HCT116 (cell line): ENCODE results near the gene PDE8A. TPM values are rescaled to one million over a fixed set of nuclear protein-coding genes. Genes with fewer than 3 reads are reported as not detected.

Experiments
- ATAC-seq: fragments of 200-7000 bp; cut with Tn5 transposase; 2 replicates; pipeline ENCODE4 v1.9.1; 2020; ENCODE audit warnings: mild to moderate bottlenecking, moderate library complexity
- BruUV-seq: library from RNA; stranded (reverse); fragments of 400-500 nt; replicated peaks from 2 replicates; lab custom pipeline; 2021; lab: Mats Ljungman, UMichigan
- CTCF ChIA-PET: fragments of 300-600 bp; sonication (Branson Sonifier 250); formaldehyde crosslinking; loops from one replicate; lab custom pipeline; 2021; ENCODE audit warnings: antibody characterized with exemption; lab: Charles Lee
- POLR2A ChIA-PET: fragments of 300-600, 350-600 bp; sonication (Branson Sonifier 250); formaldehyde crosslinking; loops from one replicate; lab custom pipeline; 2021; ENCODE audit warnings: antibody characterized with exemption; lab: Charles Lee
- RAD21 ChIA-PET, 2 experiments: fragments of 300-600 bp; sonication (Branson Sonifier 250); formaldehyde crosslinking; loops; one replicate each; lab custom pipeline; 2023; ENCODE audit warnings: low total read pairs in 2 of 2; ENCODE audit not compliant: uncharacterized antibody in 2 of 2, unreplicated experiment in 2 of 2, low non-redundant PET in 1 of 2; lab: Charles Lee
- DNase-seq: peaks from one replicate; pipeline ENCODE4 v3.0.0-alpha.2; 2010; ENCODE audit warnings: low read depth, low spot score
- H2AFZ ChIP-seq: fragments of 200-600 bp; shearing (Covaris generic), sonication (generic); 2 replicates; pipeline ENCODE4 v1.6.1; 2017; ENCODE audit warnings: low read depth, mixed run types, mixed read lengths, antibody characterized with exemption, low read length; ENCODE audit not compliant: poor library complexity, severe bottlenecking
- H3K27ac ChIP-seq: 2 replicates; pipeline ENCODE4 v1.5.1; 2012; ENCODE audit warnings: low read depth, low read length
- H3K27me3 ChIP-seq: fragments of 200-600 bp; sonication (generic); 2 replicates; pipeline ENCODE4 v1.6.1; 2016; ENCODE audit warnings: mixed run types, low read length, mixed read lengths; ENCODE audit not compliant: insufficient read depth
- H3K36me3 ChIP-seq, 2 experiments: fragments of 200-500 bp in 1 of 2; fragments of 200-600 bp in 1 of 2; sonication (Bioruptor generic) in 1 of 2; sonication (generic) in 1 of 2; 2 replicates each; pipeline versions ENCODE4 v1.5.1 to v1.6.1; 2014 to 2016; ENCODE audit warnings: low read length in 2 of 2, inconsistent platforms in 1 of 2, mixed read lengths in 1 of 2, mixed run types in 1 of 2; ENCODE audit not compliant: insufficient read depth in 2 of 2, control insufficient read depth in 1 of 2
- H3K4me1 ChIP-seq, 2 experiments: fragments of 200-600 bp in 1 of 2; sonication (generic) in 1 of 2; 2 replicates each; pipeline versions ENCODE4 v1.5.1 to v1.6.1; 2012 to 2017; ENCODE audit warnings: low read length in 2 of 2, inconsistent platforms in 1 of 2, mild to moderate bottlenecking in 1 of 2, mixed read lengths in 1 of 2, mixed run types in 1 of 2, moderate library complexity in 1 of 2; ENCODE audit not compliant: insufficient read depth in 2 of 2, control insufficient read depth in 1 of 2
- H3K4me2 ChIP-seq: fragments of 200-600 bp; sonication (generic); 2 replicates; pipeline ENCODE4 v1.6.1; 2017; ENCODE audit warnings: mixed run types, low read length, mixed read lengths
- H3K4me3 ChIP-seq, 2 experiments: fragments of 200-600 bp in 1 of 2; sonication (generic) in 1 of 2; replicated peaks in 1 of 2; 2 replicates each; pipeline ENCODE4 v1.5.1; 2011 to 2016; ENCODE audit warnings: low read length in 2 of 2, control low read depth in 1 of 2, low read depth in 1 of 2, mild to moderate bottlenecking in 1 of 2, mixed read lengths in 1 of 2, mixed run types in 1 of 2
- H3K79me2 ChIP-seq: fragments of 200-600 bp; sonication (generic); 2 replicates; pipeline ENCODE4 v1.6.1; 2017; ENCODE audit warnings: mild to moderate bottlenecking, mixed run types, low read length, moderate library complexity, mixed read lengths; ENCODE audit not compliant: insufficient read depth
- H3K9ac ChIP-seq: fragments of 200-600 bp; sonication (generic); 2 replicates; pipeline ENCODE4 v1.6.1; 2016; ENCODE audit warnings: low read length, mixed read lengths
- H3K9me2 ChIP-seq: fragments of 200-600 bp; sonication (generic), shearing (Covaris generic); 2 replicates; pipeline ENCODE4 v1.6.1; 2017; ENCODE audit warnings: mixed run types, mild to moderate bottlenecking, moderate library complexity; ENCODE audit not compliant: insufficient read depth
- H3K9me3 ChIP-seq, 2 experiments: fragments of 200-500 bp in 1 of 2; fragments of 200-600 bp in 1 of 2; sonication (Bioruptor generic) in 1 of 2; sonication (generic) in 1 of 2; 2 replicates each; pipeline ENCODE4 v1.6.1; 2014 to 2017; ENCODE audit warnings: low read length in 2 of 2, mixed read lengths in 2 of 2, inconsistent platforms in 1 of 2, low read depth in 1 of 2, mild to moderate bottlenecking in 1 of 2, mixed run types in 1 of 2, moderate library complexity in 1 of 2; ENCODE audit not compliant: control insufficient read depth in 1 of 2, insufficient read depth in 1 of 2
- H4K20me1 ChIP-seq: fragments of 200-600 bp; sonication (generic), shearing (Covaris generic); 2 replicates; pipeline ENCODE4 v1.6.1; 2017; ENCODE audit warnings: mixed run types, mild to moderate bottlenecking, moderate library complexity; ENCODE audit not compliant: insufficient read depth
- CBX3 ChIP-seq: IDR thresholded peaks from 2 replicates; pipeline ENCODE4 v1.6.1; 2012; ENCODE audit warnings: low read depth
- EGR1 ChIP-seq: IDR thresholded peaks from 2 replicates; pipeline ENCODE4 v1.6.1; 2012; ENCODE audit warnings: low read depth
- EZH2phosphoT487 ChIP-seq: fragments of 200-600 bp; IDR thresholded peaks from 2 replicates; pipeline ENCODE4 v1.6.1; 2018; ENCODE audit warnings: antibody characterized with exemption, borderline replicate concordance
- FOSL1 ChIP-seq: IDR thresholded peaks from 2 replicates; pipeline ENCODE4 v1.6.1; 2012; ENCODE audit warnings: low read depth
- JUND ChIP-seq: IDR thresholded peaks from 2 replicates; pipeline ENCODE4 v1.6.1; 2012
- POLR2A ChIP-seq: IDR thresholded peaks from 2 replicates; pipeline ENCODE4 v1.7.0; 2011; ENCODE audit warnings: borderline replicate concordance; ENCODE audit not compliant: insufficient read depth, insufficient read length; ENCODE audit errors: extremely low read depth
- RAD21 ChIP-seq: IDR thresholded peaks from 2 replicates; pipeline ENCODE4 v1.6.1; 2012; ENCODE audit warnings: low read depth, mild to moderate bottlenecking
- SP1 ChIP-seq: IDR thresholded peaks from 2 replicates; pipeline ENCODE4 v1.6.1; 2012; ENCODE audit warnings: low read depth
- SRF ChIP-seq: IDR thresholded peaks from 2 replicates; pipeline ENCODE4 v1.6.1; 2012; ENCODE audit warnings: low read depth
- TCF7L2 ChIP-seq: IDR thresholded peaks from 2 replicates; pipeline ENCODE4 v1.7.0; 2011; ENCODE audit warnings: borderline replicate concordance, inconsistent platforms; ENCODE audit not compliant: insufficient read depth, insufficient read length; ENCODE audit errors: extremely low read depth
- YY1 ChIP-seq: IDR thresholded peaks from 2 replicates; pipeline ENCODE4 v1.6.1; 2011; ENCODE audit warnings: low read length, low read depth, moderate library complexity, mild to moderate bottlenecking; ENCODE audit not compliant: insufficient replicate concordance; ENCODE audit errors: extremely low read depth
- ZFX ChIP-seq: fragments of 450-650 bp; IDR thresholded peaks from 2 replicates; pipeline ENCODE4 v1.6.1; 2017
- ZNF274 ChIP-seq: fragments of 200-500 bp; sonication (Bioruptor generic); IDR thresholded peaks from 2 replicates; pipeline ENCODE4 v1.6.1; 2014; ENCODE audit warnings: mild to moderate bottlenecking, low read depth, low read length, inconsistent platforms
- intact Hi-C: fragments of 100-400 bp; cut with micrococcal nuclease; formaldehyde crosslinking; loops from 2 replicates; pipeline ENCODE4 v1.10.0; 2022
- total RNA-seq: library from RNA; stranded (reverse); gene quantifications from one replicate; pipeline ENCODE4 v1.2.1, GENCODE V29; 2021; ENCODE audit not compliant: unreplicated experiment
- TF ChIP-seq, protein P1 (sequence below), 3 experiments: fragments of 200-600 bp in 1 of 3; sonication (generic) in 1 of 3; IDR thresholded peaks in 2 of 3; conservative IDR thresholded peaks in 1 of 3; 2 replicates each; pipeline ENCODE4 v1.5.1; 2012 to 2017; ENCODE audit warnings: low read depth in 2 of 3, low read length in 2 of 3, antibody characterized with exemption in 1 of 3, borderline replicate concordance in 1 of 3, control low read depth in 1 of 3, mild to moderate bottlenecking in 1 of 3, mixed read lengths in 1 of 3, mixed run types in 1 of 3, moderate library complexity in 1 of 3; ENCODE audit not compliant: insufficient read depth in 1 of 3
- TF ChIP-seq, protein P2 (sequence below): IDR thresholded peaks from 2 replicates; pipeline ENCODE4 v1.6.1; 2012; ENCODE audit warnings: low read depth
- TF ChIP-seq, protein P3 (sequence below): IDR thresholded peaks from 2 replicates; pipeline ENCODE4 v1.6.1; 2012
- TF ChIP-seq, protein P4 (sequence below): IDR thresholded peaks from 2 replicates; pipeline ENCODE4 v1.6.1; 2011; ENCODE audit warnings: mild to moderate bottlenecking, low read length, moderate library complexity; ENCODE audit not compliant: insufficient replicate concordance; ENCODE audit errors: extremely low read depth

The PDE8A gene
- total RNA-seq, 1 experiment from 2014 or later, result 37.8 TPM

DNA sequence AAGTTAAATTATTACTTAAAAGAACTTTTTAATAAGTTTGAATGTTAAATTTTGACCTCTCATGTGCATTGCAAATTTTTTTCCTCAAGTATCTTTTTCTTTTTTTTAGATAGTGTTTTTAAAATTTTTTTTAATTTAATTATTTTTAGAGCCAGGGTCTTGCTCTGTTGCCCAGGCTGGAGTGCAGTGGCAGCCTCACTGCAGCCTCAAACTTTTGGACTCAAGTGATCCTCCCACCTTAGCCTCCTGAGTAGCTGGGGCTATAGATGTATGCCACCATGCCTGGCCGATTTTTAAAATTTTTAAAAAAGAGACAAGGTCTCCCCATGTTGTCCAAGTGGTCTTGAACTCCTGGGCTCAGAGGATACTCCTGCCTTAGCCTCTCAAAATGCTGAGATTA is 14.4 kb downstream of the PDE8A start:
- Histone ChIP-seq H3K36me3 (no peaks in the 10 kb centered on the region), H3K4me2 (no peak overlapping the region), H3K4me3 (no peak overlapping the region), H3K27ac (no peak overlapping the region), H3K9me3 (no peaks in the 10 kb centered on the region), H3K9me2 (no peaks in the 10 kb centered on the region), H4K20me1 (no peaks in the 10 kb centered on the region), H2AFZ (no peak overlapping the region), H3K4me1 (peaks cover 13 to 20% of the 10 kb centered on the region in 2 experiments), H3K9ac (no peak overlapping the region), H3K79me2 (peaks cover 77% of the 10 kb centered on the region), H3K27me3 (no peaks in the 10 kb centered on the region)
- ChIA-PET POLR2A (interaction anchor here (0.9 kb wide), 1 partner anchor 15 kb away, joined by 3 read pairs; the partner anchor contains the start of gene PDE8A), RAD21 (no interaction called here), CTCF (no interaction called here)
- TF ChIP-seq, protein P1, sequence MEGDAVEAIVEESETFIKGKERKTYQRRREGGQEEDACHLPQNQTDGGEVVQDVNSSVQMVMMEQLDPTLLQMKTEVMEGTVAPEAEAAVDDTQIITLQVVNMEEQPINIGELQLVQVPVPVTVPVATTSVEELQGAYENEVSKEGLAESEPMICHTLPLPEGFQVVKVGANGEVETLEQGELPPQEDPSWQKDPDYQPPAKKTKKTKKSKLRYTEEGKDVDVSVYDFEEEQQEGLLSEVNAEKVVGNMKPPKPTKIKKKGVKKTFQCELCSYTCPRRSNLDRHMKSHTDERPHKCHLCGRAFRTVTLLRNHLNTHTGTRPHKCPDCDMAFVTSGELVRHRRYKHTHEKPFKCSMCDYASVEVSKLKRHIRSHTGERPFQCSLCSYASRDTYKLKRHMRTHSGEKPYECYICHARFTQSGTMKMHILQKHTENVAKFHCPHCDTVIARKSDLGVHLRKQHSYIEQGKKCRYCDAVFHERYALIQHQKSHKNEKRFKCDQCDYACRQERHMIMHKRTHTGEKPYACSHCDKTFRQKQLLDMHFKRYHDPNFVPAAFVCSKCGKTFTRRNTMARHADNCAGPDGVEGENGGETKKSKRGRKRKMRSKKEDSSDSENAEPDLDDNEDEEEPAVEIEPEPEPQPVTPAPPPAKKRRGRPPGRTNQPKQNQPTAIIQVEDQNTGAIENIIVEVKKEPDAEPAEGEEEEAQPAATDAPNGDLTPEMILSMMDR (IDR thresholded peaks at IDR 0.05 in 2 of 3, conservative IDR thresholded peaks at IDR 0.05 in 1 of 3; ENCODE audit: borderline replicate concordance in 1 of 3, insufficient read depth in 1 of 3, low read depth in 2 of 3, low read length in 2 of 3), result no peak
- TF ChIP-seq TCF7L2 (no peak), YY1 (no peak), SRF (no peak), FOSL1 (no peak), JUND (no peak), EGR1 (no peak), RAD21 (no peak), ZFX (no peak), CBX3 (no peak), ZNF274 (no peak), EZH2phosphoT487 (no peak), SP1 (no peak), POLR2A (no peak)
- TF ChIP-seq, protein P2, sequence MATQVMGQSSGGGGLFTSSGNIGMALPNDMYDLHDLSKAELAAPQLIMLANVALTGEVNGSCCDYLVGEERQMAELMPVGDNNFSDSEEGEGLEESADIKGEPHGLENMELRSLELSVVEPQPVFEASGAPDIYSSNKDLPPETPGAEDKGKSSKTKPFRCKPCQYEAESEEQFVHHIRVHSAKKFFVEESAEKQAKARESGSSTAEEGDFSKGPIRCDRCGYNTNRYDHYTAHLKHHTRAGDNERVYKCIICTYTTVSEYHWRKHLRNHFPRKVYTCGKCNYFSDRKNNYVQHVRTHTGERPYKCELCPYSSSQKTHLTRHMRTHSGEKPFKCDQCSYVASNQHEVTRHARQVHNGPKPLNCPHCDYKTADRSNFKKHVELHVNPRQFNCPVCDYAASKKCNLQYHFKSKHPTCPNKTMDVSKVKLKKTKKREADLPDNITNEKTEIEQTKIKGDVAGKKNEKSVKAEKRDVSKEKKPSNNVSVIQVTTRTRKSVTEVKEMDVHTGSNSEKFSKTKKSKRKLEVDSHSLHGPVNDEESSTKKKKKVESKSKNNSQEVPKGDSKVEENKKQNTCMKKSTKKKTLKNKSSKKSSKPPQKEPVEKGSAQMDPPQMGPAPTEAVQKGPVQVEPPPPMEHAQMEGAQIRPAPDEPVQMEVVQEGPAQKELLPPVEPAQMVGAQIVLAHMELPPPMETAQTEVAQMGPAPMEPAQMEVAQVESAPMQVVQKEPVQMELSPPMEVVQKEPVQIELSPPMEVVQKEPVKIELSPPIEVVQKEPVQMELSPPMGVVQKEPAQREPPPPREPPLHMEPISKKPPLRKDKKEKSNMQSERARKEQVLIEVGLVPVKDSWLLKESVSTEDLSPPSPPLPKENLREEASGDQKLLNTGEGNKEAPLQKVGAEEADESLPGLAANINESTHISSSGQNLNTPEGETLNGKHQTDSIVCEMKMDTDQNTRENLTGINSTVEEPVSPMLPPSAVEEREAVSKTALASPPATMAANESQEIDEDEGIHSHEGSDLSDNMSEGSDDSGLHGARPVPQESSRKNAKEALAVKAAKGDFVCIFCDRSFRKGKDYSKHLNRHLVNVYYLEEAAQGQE, result no peak
- TF ChIP-seq, protein P3, sequence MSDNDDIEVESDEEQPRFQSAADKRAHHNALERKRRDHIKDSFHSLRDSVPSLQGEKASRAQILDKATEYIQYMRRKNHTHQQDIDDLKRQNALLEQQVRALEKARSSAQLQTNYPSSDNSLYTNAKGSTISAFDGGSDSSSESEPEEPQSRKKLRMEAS, result no peak
- TF ChIP-seq, protein P4, sequence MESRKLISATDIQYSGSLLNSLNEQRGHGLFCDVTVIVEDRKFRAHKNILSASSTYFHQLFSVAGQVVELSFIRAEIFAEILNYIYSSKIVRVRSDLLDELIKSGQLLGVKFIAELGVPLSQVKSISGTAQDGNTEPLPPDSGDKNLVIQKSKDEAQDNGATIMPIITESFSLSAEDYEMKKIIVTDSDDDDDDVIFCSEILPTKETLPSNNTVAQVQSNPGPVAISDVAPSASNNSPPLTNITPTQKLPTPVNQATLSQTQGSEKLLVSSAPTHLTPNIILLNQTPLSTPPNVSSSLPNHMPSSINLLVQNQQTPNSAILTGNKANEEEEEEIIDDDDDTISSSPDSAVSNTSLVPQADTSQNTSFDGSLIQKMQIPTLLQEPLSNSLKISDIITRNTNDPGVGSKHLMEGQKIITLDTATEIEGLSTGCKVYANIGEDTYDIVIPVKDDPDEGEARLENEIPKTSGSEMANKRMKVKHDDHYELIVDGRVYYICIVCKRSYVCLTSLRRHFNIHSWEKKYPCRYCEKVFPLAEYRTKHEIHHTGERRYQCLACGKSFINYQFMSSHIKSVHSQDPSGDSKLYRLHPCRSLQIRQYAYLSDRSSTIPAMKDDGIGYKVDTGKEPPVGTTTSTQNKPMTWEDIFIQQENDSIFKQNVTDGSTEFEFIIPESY, result no peak
- intact Hi-C loops, result no loop called here
- no TSS peak for BruUV-seq
- ATAC-seq, result no peak
- DNase-seq, result no peak
